ENCODE measurements around the gene SCP2.

SCP2 gene

DNA sequence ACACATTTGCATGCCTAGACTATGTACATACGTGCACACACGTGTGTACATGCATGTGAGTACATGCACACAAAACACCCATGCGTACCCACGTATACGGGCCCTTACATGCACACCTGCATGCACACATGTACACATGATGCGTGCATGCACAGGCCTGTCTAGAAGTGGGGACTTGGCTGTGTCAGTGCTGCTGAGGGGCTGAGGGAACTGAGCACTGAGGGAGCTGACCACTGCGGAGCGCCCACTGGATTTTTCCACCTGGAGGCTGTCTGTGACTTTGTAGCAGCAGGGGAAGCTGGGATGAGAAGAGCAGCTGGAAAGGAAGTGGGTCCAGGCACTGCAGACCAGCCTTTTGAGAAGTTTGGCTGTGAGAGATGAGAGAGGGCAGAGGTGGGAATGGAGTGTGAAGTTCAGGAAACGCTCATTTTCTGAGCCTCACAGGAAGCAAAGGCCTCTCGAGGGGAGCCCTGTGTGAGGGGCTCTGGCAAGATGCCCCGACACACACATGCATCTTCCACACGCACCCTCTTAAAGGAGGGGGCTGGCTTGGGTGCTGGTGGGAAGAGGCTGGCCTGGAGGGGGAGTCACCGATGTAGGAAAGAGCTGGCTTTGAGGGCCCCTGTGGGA, 155.9 kb downstream of the SCP2 start:
- no peak for DNase-seq (ENCODE audit: low read depth in 2 of 2)

DNA sequence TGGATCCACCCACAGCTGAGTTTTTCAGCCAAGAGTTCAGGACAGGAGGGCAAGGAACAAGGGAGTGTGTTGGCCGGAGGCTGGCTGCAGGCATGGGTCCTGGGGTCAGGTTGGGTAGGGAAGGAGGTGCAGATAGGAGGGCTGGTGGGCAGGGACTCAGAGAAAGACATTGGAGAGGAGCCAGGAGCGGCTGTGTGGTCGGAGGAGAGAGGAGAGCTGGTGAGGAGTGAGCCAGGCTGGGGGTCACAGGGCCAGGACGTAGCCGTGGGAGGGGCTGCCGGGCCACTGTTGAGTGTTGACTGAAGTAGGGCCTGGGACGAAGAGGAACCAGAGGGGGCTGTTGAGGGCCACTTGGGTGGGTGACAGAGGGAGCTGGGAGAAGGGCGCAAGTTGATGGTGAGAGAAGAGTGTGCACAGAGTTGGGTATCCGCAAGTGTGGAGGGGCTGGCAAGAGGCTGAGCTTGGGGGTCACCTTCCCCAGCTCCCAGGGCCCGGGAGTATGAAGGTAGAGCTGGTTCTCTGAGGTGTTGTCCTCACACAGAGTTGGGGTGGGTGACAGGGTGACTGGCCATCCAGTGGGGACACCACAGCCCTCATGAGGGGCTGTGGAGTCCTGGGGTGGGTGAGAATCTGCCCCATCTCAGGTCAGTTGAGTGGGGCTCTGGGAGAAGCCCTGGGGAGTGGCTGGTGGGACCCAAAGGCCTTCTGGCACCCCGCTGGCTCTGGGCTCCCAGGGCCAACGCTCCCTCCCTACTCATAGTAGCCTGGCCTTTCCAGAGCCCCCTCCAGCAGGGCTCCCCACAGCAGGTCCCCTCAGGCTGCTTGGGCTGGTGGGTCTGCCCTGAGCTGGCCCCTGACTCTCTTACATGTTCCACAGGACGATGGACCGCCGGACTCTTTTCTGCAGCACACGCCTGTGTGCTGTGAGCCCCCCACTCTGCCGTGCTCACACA, 156.8 kb downstream of the SCP2 start:
- no peak for DNase-seq (ENCODE audit: low read depth in 2 of 2)

DNA sequence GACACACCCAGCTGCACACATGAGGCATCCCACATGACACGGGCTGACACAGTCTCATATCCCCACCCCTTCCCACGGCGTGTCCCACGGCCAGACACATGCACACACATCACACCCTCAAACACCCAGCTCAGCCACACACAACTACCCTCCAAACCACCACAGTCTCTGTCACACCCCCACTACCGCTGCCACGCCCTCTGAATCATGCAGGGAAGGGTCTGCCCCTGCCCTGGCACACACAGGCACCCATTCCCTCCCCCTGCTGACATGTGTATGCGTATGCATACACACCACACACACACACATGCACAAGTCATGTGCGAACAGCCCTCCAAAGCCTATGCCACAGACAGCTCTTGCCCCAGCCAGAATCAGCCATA, 157.5 kb downstream of the SCP2 start:
- no peak for DNase-seq (ENCODE audit: low read depth in 2 of 2)

DNA sequence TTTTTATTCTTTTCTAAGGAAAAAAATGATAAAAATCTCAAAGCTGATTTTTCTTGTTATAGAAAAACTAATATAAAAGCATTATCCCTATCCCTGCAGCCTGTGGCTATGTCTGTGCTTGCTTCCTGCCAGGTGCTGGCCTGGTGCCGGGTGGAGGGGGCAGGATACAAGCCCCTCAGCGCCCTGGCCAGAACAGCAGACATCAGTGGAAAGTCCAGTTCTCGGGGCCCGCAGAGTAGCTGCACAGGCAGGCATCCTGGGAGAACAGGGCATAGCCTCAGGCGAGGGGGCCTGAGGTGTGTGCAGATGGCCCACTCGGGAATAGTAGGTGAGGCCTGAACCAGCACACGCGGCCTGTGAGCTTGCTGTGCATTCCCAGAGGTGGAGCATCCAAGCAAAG, 158.3 kb downstream of the SCP2 start:
- no peak for DNase-seq (ENCODE audit: low read depth in 2 of 2)

DNA sequence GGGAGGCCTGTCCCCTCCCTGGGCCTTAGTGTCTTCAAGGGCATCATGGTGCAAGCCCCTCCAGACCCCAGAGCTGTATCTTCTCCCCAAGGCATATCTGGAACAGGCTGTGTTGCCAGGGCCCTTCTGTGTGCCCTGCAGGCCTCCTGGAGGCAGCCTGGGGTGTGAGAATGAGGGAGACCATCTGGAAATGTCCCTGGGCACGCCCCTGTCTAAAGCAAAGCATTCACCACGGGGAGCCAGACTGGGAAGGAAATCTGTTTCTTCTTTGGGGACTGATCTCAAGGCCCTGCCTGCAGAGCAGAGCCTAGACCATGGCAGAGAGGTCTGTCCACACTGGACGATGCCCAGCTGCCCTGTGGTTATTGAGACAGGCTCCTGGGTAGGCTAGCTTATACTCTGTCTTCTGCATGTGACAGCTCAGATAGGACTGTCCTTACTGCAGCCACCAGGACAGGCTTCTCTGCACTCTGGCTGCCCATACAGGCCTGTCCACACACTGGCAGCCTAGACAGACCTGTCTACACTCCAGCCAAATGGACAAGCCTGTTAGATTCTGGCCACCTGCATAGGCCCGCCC, 159.5 kb downstream of the SCP2 start:
- no peak for DNase-seq (ENCODE audit: low read depth in 2 of 2)

DNA sequence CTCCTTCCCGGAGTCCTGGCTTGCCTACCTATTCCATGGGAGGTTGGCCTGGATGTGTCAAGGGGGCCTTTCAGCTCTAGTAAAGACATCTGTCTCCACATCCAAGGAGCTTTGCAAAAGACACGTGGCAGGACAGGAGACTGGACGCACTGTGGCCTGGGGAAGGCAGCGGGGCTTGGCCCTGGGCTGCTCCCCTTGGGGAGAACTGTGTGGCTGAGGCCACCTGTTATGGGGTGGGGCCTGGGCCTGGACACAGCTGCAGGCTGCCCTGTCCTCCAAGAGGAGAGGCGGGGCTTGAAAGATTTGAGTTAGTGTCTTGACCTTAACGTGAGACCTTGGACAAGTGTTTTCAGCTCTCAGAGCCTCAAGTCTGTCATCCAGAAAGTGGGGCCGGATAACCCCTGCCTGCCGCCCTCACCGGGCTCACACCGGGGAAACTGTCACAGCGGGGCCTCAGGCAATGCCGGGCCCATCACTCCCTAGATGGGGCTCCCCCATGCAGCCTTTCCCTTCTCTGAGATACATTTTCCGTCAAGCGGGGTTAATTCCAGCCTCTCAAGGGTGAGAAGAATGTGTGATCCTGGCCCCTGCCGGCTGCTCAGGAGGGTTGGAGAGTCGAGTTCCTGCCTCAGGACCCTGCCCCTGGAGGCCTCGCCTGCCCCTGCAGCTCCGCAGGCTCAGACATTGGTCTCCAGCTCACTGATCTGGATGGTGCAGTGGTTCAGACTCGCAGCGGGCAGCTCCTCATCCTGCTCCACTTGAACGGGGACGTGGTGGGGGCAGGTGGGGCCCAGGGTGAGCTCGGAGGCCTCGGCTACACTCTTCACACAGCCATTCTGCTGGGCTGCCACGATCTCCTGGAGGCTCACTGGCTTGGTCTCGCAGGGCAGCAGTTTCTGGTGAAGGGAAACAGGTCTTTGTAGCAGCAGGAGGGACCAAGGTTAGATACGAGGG, 160.5 kb downstream of the SCP2 start:
- no peak for DNase-seq (ENCODE audit: low read depth in 2 of 2)

DNA sequence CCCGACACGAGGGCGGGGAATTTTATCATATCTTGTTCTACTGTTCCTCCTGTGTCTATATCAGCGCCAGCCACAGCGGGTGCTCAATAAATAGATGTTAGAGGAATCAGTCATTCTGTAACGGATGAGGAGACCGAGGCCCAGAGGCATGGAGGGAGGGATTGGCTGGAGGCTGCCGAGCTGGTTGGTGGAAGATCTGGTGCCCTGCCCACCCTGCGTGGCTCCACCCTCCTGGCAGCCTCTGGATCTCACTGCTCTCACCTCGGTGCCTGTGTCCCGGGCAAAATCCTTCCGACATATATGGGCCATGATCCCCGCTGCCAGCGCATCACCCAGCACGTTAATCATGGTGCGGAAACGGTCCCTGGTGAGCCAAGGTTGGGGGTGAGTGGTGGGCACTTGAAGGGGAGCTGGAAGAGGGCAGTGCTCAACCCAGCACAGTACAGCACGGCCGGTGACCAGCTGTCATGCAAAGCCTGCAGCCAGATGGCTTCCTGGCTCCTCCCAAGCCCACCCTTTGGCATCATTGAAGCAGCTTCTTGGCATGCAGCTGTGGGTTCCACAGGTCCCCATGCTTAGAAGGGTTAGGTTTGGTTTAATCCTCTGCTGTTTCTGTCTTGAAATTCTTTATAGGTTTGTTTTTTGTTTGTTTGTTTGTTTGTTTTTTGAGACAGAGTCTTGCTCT, 161.7 kb downstream of the SCP2 start:
- DNase-seq (ENCODE audit: low read depth in 2 of 2) = no peak

DNA sequence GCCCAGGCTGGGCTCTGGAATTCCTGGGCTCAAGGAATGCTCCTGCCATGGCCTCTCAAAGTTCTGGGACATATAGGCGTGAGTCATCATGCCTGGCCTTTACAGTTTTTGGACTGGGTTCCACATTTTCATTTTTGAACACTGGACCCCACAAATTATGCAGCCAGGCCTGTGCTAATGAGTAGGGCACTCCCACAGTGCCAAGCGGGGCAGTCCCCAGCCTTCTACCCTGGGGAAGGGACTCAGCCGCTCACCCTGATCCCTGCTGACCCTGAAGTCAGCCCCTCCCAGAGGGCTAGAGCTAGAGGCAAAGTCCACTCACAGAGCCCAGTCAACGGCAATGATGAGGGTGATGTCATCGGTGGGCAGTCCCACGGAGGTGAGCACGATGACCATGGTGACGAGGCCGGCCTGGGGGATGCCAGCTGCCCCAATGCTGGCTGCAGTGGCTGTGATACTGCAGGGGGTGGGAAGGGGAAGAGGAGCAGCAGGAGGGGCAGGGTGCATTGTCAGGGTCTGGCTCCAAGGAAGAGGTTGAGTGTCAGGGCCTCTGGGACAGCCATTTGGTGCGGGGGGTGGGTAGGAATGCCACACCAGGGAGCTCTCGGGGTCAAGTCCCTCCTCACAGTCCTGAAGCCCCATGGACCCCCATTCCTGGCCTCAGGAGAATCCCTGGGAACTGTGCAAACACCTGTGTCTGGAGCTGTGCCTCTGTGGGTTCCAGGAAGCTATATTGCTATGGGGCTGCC, 162.6 kb downstream of the SCP2 start:
- no peak for DNase-seq (ENCODE audit: low read depth in 2 of 2)

DNA sequence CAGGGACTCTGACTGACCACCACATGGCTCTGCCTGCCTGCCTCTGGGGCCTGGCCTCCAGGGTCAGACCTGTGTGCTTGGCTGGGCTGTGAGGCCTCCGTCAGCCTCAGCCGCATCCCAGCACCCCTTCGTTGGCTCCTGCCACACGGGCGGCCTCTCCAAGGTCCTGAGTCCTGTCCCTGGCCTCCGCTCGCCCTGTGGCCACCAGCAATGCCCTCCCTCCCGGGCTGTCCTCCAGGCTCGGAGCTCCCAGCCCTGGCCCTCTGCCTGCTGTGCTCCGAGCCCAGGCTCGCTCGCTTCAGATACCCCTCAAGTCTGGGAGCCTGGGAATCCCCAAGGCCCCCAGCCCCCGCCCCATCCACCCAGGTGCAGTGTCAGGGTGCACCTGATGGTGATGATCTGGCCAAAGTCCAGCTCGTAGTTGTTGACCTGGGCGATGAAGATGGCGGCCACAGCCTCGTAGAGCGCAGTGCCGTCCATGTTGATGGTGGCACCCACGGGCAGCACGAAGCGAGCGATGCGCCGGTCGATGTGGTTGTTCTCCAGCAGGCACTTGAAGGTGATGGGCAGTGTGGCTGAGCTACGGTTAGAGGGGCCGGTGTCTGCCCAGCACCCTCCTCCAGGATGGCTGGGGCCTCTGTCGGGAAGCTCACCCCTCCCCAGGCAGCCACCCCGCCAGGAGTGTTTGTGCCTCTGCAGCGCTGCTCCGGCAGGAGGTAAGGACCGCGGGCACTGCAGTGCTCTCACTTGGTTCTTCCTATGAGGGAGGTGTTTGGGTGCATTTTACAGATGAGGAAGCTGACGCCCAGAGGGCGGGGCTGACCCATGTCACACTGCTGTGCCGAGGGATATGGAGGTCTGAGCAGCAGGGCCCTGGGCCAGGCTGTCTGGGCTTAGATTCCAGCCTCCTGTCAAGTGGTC, 163.4 kb downstream of the SCP2 start:
- DNase-seq (ENCODE audit: low read depth in 2 of 2) = no peak

DNA sequence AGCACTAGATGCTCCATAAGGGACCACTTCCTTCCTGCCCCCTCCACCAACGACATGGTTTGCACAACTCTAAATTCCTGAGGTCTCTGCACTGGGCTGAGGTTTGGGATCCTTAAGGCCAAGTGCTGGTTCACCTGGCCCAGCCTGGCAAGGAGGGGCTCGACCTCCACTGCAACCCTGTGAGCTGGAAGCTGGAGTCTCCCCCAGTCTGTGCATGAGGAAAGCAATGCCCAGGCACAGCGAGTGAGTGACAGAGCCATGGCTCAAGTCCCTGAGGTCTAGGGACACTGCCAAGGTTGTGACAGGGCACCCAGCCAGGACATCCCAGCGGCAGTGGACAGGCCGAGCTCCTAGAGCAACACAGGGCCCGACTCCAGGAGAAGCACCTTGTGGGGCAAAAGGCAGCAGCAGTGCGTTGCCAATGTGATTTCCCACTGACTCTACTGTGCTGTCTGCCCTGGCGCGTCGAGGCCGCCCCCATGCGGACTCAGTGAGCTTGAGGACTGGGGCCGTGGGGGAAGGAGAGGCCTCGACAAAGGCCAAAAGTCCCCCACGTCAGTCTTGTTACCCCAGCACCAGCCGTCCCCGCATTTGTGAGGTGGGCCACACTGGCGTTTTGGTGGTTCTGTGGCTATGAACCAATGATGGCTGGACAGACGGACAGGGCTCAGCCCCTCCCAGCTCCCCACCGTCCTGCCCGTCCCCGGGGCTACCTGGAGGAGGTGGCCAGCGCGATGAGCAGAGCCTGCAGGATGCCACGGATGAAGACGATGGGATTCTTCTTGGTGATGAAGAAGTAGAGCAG, 165.0 kb downstream of the SCP2 start:
- DNase-seq (ENCODE audit: low read depth in 2 of 2) = no peak

DNA sequence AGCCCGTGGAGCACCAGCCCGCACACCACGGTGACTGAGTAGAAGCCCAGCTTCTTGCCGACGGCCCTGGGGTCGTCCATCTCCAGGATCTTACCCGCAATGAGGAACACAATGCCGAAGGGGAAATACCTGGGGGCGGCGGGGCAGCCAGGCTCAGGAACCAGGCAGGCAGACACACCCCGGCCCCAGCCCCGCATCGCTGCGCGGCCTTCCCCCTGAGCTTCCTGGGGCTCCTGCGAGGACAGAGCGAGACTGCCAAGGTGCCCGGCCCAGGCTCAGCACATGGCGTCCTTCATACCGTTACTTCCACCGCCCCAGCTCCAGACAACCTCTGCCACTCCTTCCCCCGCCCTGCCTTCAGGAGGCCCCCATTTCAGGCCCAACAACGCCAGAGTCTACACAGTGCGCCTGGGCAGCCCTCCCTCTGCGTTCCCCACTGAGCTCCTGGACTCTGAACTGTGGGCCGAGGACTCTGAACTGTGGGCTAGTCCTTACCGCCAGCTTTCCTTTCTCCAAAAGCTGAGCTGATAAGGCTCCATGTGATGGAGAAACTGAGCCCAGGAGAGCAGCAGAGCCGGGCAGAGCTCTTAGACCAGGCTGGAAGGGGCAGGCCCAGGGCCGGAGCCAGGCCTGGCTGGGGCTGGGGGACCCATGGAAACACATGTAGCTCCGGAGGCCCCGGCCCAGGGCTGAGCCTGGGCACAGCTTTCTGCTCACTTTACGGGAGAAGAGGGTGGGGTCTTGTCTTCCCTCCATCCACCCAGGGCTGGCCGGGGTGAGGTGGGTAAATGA, 165.8 kb downstream of the SCP2 start:
- DNase-seq (ENCODE audit: low read depth in 2 of 2) = no peak

DNA sequence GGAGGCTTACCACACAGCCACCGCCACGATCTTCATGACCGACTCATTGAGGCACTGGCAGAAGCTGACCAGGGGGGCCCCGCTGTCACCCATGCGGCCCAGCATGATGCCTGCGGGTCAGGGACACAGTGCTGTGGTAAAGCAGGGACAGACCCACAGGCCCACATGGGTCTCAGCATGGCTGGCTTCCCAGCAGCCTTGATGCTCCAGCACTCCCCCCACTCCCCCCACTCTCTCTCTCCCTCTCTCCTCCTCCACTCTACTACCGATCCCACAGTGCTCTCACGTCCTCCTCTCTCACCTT, 166.3 kb downstream of the SCP2 start:
- no peak for DNase-seq (ENCODE audit: low read depth in 2 of 2)

DNA sequence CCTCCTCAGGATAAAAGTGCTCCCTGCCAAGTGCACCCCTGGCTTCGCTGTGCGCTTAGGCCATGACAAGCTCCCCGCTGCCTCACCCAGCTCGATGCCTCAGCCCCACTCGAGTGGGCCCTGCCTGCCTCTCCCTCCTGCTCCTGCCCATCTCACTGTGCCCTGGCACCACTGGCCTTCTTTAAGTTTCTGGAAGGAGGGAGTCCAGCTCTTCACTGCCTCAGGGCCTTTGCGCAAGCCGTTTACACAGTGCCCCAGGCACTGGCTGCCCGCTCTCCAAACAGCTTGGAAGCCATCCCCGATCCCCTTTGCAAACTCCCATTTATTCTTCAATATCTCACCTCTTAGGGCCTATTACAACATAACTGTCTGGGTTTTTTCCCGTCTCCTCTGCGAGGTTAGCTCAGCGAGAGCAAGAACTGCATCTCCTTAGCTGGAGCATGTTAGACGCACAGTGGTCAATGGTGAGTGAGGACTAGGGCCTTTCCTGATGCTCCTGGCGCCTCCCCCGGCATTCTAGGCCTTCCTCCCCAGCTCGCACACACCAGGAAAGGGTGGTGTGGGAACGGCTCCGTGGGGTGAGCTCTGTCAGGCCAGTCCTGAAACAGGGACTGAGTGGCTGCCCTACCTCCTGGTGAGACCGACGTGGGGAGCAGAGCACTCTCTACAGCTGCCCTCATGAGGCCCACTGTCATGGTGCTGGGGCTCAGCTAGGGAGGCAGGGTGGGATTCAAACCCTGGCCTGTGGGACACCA, 166.9 kb downstream of the SCP2 start:
- DNase-seq (ENCODE audit: low read depth in 2 of 2) = no peak

DNA sequence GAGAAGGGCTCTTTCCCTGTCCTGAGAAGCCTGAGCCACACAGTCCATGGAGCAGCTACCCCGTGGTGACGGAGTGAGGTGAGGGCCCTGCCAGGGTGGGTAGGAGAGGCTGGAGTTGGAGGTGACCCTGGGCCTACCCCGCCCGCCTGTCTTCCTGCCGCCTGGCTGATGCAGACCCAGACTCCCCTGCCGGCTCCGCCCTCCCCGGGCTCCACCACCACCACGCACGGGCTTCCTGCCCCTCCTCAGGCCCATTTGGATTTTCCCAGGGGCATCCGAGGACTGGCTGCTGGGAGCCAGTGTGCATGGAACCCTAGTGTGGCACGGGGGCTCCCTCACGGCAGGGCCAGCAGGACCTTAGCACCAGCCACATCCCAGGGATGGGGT, 167.4 kb downstream of the SCP2 start:
- DNase-seq (ENCODE audit: low read depth in 2 of 2) = no peak
